Activated naive CD4-positive, alpha-beta T cell treated with anti-CD3 and anti-CD28 coated beads, Interleukin-2, amount 10 ng/mL, durations not matched to agents 7 days and 5 days (primary cell): ENCODE data around the gene SMIM22.

Experiments used
- CTCF ChIA-PET: fragments of 350-600 bp; sonication (Branson Sonifier 250); formaldehyde crosslinking; loops from one replicate; lab custom pipeline; 2021; ENCODE audit warnings: antibody characterized with exemption; lab: Charles Lee
- DNase-seq: peaks from one replicate; pipeline ENCODE4 v3.0.0-alpha.2; 2020
- H3K27ac Mint-ChIP-seq: one replicate; pipeline ENCODE4 v1.8.0; 2021; ENCODE audit warnings: mild to moderate bottlenecking, moderate library complexity, mixed read lengths
- H3K27me3 Mint-ChIP-seq: one replicate; pipeline ENCODE4 v1.8.0; 2021; ENCODE audit warnings: mild to moderate bottlenecking, mixed read lengths
- H3K36me3 Mint-ChIP-seq: one replicate; pipeline ENCODE4 v1.8.0; 2021; ENCODE audit warnings: mixed read lengths
- H3K4me1 Mint-ChIP-seq: one replicate; pipeline ENCODE4 v1.8.0; 2021; ENCODE audit warnings: mixed read lengths
- H3K4me3 Mint-ChIP-seq: one replicate; pipeline ENCODE4 v1.8.0; 2021; ENCODE audit warnings: mild to moderate bottlenecking, moderate library complexity, mixed read lengths
- H3K9me3 Mint-ChIP-seq: one replicate; pipeline ENCODE4 v1.8.0; 2021; ENCODE audit warnings: mixed read lengths

The SMIM22 gene

DNA sequence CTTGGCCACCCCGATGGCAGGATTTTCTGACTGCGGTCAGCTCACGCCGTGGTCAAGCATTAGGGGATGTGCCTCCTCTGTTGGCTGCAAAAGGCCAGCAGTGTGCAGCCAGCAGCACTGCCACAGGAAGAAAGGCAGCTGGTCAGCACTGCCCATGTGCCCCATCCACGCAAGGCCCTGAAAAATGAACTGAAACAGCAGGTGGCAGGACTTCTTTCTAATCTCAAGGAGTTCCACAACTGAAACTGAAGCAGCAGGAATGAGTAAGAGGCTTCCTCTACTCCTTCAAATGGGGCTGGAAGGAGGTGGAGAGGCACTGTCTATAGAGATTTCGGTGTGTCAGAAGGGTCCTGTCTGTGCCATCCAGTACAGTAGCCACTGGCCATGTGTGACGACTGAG lies 31.4 kb upstream of the SMIM22 start:
- CTCF ChIA-PET, result no interaction called here
- no peak overlapping the region for H3K27ac Mint-ChIP-seq
- peaks cover 29% of the 10 kb centered on the region for H3K4me1 Mint-ChIP-seq
- peaks cover 38% of the 10 kb centered on the region for H3K36me3 Mint-ChIP-seq
- DNase-seq, result no peak
- H3K27me3 Mint-ChIP-seq, result peaks cover 4% of the 10 kb centered on the region
- no peak overlapping the region for H3K4me3 Mint-ChIP-seq
- H3K9me3 Mint-ChIP-seq, result no peaks in the 10 kb centered on the region

GRCh38 chr16:4765511-4766474 lies 29.4 kb upstream of the SMIM22 start:
- CTCF ChIA-PET, result interaction anchor here (0.5 to 1.6 kb wide), 2 partner anchors 32 to 51 kb away, joined by 3 to 5 read pairs; partner anchors contain the start of genes ANKS3 and DNAAF8

DNA sequence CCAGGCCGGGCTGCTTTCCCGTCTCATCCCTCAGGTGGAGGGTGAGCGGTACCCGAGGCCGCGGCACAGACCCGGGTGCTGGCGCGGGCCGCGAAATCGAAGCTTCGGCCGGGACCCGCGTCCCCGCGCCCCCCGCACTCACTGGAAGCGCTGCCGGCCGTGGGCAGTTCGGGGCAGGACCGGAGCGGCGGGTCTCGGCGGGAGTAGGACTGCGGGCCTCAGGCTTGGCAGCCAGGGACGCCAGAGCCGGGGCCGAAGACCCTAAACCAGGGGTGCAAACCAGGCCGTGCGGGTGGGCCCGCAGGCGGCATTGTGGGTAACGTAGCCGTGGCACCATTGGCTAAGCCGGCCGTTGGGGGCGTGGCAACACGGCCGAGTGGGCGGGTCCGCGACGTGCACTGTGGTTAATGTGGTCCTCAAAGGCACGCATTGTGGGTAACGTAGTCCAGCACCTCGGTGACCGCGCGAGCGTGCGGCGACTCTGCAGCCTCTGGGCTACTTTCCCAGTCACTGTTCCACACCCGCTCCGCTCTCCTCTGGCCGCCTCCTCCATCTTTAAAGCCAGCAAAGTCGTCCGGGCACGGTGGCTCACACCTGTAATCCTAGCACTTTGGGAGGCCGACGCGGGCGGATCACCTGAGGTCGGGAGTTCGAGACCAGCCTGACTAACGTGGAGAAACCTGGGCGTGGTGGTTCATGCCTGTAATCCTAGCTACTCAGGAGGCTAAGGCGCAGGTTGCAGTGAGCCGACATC lies 28.1 kb upstream of the SMIM22 start, which contains the start of gene ZNF500:
Gene ZNF500, minus strand, starts transcription at position 288 of the 754 bp plus-strand sequence. CDS start 1,184 bp downstream, outside the sequence.
- H3K27ac Mint-ChIP-seq, result peak within 1 kb of the TSS; percentile 93
- peaks cover 4% of the 10 kb centered on the region for H3K27me3 Mint-ChIP-seq
- peak within 1 kb of the TSS; percentile 91 for H3K4me3 Mint-ChIP-seq
- no peaks in the 10 kb centered on the region for H3K9me3 Mint-ChIP-seq
- DNase-seq, result peak; percentile 98
- CTCF ChIA-PET, result no interaction called here
- peaks cover 37% of the 10 kb centered on the region for H3K4me1 Mint-ChIP-seq
- peaks cover 19% of the 10 kb centered on the region for H3K36me3 Mint-ChIP-seq

More at GRCh38 chr16:4765511-4766474, 29.4 kb upstream of the SMIM22 start:
- peak overlapping the region; percentile 88 for H3K4me3 Mint-ChIP-seq
- H3K4me1 Mint-ChIP-seq, result peaks cover 37% of the 10 kb centered on the region
- no peak for DNase-seq
- H3K27me3 Mint-ChIP-seq, result peaks cover 4% of the 10 kb centered on the region
- peak overlapping the region; percentile 93 for H3K27ac Mint-ChIP-seq
- H3K36me3 Mint-ChIP-seq, result peaks cover 25% of the 10 kb centered on the region
- no peaks in the 10 kb centered on the region for H3K9me3 Mint-ChIP-seq

GRCh38 chr16:4767872-4768548 lies 27.2 kb upstream of the SMIM22 start:
- CTCF ChIA-PET, result interaction anchor here (1.5 kb wide), 1 partner anchor 34 kb away, joined by 4 read pairs; the partner anchor contains the start of genes ANKS3 and DNAAF8
- Mint-ChIP-seq H3K4me3 (peak overlapping the region; percentile 91), H3K36me3 (peaks cover 13% of the 10 kb centered on the region), H3K27ac (peak overlapping the region; percentile 93), H3K9me3 (no peaks in the 10 kb centered on the region), H3K4me1 (peaks cover 35% of the 10 kb centered on the region), H3K27me3 (peaks cover 4% of the 10 kb centered on the region)
- DNase-seq, result no peak

DNA sequence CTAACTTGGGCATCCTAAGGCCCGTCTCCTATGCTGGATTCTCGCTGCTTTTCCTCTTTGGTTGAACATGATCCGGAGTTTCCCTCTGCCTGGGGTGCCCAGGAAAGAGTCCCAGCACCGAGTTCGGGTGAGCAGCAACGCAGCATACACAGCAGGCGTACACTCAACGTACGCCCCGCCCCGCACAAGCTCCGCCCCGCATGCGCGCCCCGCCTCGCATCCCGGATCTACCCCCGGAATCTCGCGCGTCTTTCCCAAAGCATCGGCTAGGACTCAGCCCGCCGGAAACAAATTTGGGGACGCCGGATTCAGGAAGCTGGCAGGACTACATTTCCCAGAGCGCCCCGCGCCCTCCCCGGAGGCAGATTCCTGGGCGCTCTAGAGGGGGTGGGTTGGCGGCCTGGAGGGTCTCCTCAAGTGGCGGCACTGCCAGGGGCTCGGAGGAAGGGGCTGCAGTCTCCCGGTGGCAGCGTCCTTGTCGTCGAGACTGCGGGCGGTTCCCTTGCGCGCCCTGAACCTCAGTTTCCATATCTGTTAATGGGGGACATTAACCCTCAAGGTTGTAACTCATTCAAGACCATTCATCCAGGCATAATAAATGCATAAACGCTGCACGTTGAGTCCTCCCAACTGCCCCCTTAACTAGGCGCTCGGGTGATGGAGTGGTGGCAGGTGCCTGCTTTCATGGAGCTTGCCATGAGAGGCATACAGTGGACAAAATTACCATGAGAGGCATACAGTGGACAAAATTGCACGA lies 26.4 kb upstream of the SMIM22 start:
- Mint-ChIP-seq H3K36me3 (peaks cover 11% of the 10 kb centered on the region), H3K4me1 (peaks cover 35% of the 10 kb centered on the region), H3K4me3 (peak overlapping the region; percentile 91), H3K27me3 (peaks cover 4% of the 10 kb centered on the region), H3K9me3 (no peaks in the 10 kb centered on the region), H3K27ac (peak overlapping the region; percentile 93)
- peak; percentile 91 for DNase-seq
- CTCF ChIA-PET, result interaction anchor here (1.5 kb wide), 1 partner anchor 34 kb away, joined by 4 read pairs; the partner anchor contains the start of genes ANKS3 and DNAAF8

GRCh38 chr16:4769306-4769638 lies 25.9 kb upstream of the SMIM22 start:
- Mint-ChIP-seq H3K9me3 (no peaks in the 10 kb centered on the region), H3K27ac (peak overlapping the region; percentile 30), H3K4me3 (peak overlapping the region; percentile 91), H3K36me3 (peaks cover 6% of the 10 kb centered on the region), H3K4me1 (peaks cover 35% of the 10 kb centered on the region), H3K27me3 (peaks cover 4% of the 10 kb centered on the region)
- CTCF ChIA-PET, result interaction anchor here (1.5 kb wide), 1 partner anchor 35 kb away, joined by 4 read pairs; the partner anchor contains the start of genes ANKS3 and DNAAF8
- DNase-seq, result no peak

- H3K4me3 Mint-ChIP-seq, result no peak overlapping the region
- CTCF ChIA-PET, result interaction anchor here (1.4 kb wide), 1 partner anchor 147 kb away, joined by 3 read pairs; the partner anchor contains the start of gene MGRN1
- no peak overlapping the region for H3K27ac Mint-ChIP-seq
- H3K27me3 Mint-ChIP-seq, result peaks cover 4% of the 10 kb centered on the region
- peaks cover 1% of the 10 kb centered on the region for H3K36me3 Mint-ChIP-seq
- no peak for DNase-seq
- no peaks in the 10 kb centered on the region for H3K9me3 Mint-ChIP-seq
- peaks cover 22% of the 10 kb centered on the region for H3K4me1 Mint-ChIP-seq
Measured at GRCh38 chr16:4771646-4772045, 23.5 kb upstream of the SMIM22 start.

GRCh38 chr16:4772351-4772750 lies 22.8 kb upstream of the SMIM22 start:
- H3K4me1 Mint-ChIP-seq, result peaks cover 20% of the 10 kb centered on the region
- H3K27ac Mint-ChIP-seq, result no peak overlapping the region
- peaks cover 1% of the 10 kb centered on the region for H3K36me3 Mint-ChIP-seq
- H3K9me3 Mint-ChIP-seq, result no peaks in the 10 kb centered on the region
- no peak overlapping the region for H3K4me3 Mint-ChIP-seq
- peaks cover 4% of the 10 kb centered on the region for H3K27me3 Mint-ChIP-seq
- DNase-seq, result no peak
- CTCF ChIA-PET, result interaction anchor here (1.4 kb wide), 1 partner anchor 148 kb away, joined by 3 read pairs; the partner anchor contains the start of gene MGRN1

GRCh38 chr16:4775005-4775404 lies 20.2 kb upstream of the SMIM22 start:
- Mint-ChIP-seq H3K9me3 (no peaks in the 10 kb centered on the region), H3K27ac (no peak overlapping the region), H3K36me3 (no peaks in the 10 kb centered on the region), H3K4me1 (no peaks in the 10 kb centered on the region), H3K27me3 (no peaks in the 10 kb centered on the region), H3K4me3 (no peak overlapping the region)
- no peak for DNase-seq
- CTCF ChIA-PET, result no interaction called here

- Mint-ChIP-seq H3K27me3 (no peaks in the 10 kb centered on the region), H3K4me3 (no peak overlapping the region), H3K27ac (peak overlapping the region; percentile 42), H3K36me3 (no peaks in the 10 kb centered on the region), H3K9me3 (no peaks in the 10 kb centered on the region), H3K4me1 (no peaks in the 10 kb centered on the region)
- DNase-seq, result no peak
- CTCF ChIA-PET, result no interaction called here
Measured at GRCh38 chr16:4776141-4776705, 18.9 kb upstream of the SMIM22 start.

DNA sequence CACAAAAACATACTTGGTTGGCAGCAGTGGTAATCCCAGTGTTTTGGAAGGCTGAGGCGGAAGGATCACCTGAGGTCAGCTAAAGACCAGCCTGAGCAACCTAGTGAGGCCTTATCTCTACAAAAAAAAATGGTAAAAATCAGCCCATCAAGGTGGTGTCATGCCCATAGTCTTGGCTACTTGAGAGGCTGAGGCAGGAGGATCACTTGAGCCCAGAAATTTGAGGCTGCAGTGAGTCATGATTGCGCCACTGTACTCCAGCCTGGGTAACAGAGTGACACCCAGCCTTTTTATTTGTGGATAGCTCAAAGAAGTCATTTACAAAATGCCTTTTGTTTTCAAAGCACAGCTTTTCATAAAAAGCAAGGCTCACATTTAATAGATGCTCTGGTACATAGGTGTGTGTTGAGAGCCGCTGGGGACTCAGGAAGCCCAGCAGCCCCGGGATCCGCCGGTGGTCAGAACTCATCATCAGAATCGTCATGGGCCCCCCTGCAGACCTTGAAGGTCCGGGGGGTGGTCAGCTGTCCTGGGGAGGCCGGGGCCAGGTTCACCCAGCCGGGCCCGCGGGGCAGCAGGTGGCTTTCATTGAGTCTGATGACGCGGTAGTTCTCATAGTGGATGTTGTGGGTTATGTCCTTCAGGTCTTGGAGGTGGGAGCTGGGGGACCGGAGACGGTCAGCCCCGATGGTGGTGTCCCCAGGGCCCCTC lies 17.7 kb upstream of the SMIM22 start:
- CTCF ChIA-PET, result no interaction called here
- no peaks in the 10 kb centered on the region for H3K9me3 Mint-ChIP-seq
- H3K27me3 Mint-ChIP-seq, result no peaks in the 10 kb centered on the region
- H3K27ac Mint-ChIP-seq, result no peak overlapping the region
- no peak for DNase-seq
- no peaks in the 10 kb centered on the region for H3K36me3 Mint-ChIP-seq
- H3K4me1 Mint-ChIP-seq, result no peaks in the 10 kb centered on the region
- H3K4me3 Mint-ChIP-seq, result no peak overlapping the region

DNA sequence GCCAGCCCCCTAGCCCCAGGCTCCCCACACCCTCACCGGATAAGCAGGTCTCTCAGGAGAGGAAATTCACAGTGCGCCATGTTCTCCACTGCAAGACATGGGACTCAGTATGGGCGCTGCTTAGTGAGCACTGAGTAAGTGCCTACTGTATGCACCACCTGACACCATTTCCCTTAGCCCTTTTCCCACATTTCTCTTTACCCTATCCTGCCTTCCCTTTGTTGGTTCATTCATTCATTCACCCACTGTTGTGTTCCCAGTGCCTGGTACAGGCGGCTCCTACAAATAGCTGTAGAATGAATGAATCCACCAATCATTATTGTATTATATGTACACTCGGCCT lies 17.1 kb upstream of the SMIM22 start:
- Mint-ChIP-seq H3K36me3 (no peaks in the 10 kb centered on the region), H3K4me3 (no peak overlapping the region), H3K9me3 (no peaks in the 10 kb centered on the region), H3K27ac (no peak overlapping the region), H3K4me1 (no peaks in the 10 kb centered on the region), H3K27me3 (no peaks in the 10 kb centered on the region)
- DNase-seq, result no peak
- CTCF ChIA-PET, result no interaction called here
